IgD-negative memory B cell (primary cell): ENCODE data around the gene SLC9A4. TPM values are rescaled to one million over a fixed set of nuclear protein-coding genes. Genes with fewer than 3 reads are reported as not detected.

ENCODE experiments used
- H3K27ac Mint-ChIP-seq, 3 donors: one replicate each; pipeline ENCODE4 v1.8.0; 2020 to 2022; ENCODE audit warnings: mild to moderate bottlenecking in 3 of 3, mixed read lengths in 3 of 3, moderate library complexity in 1 of 3
- H3K27me3 Mint-ChIP-seq: one replicate; pipeline ENCODE4 v1.8.0; 2021; ENCODE audit warnings: mixed read lengths
- H3K36me3 Mint-ChIP-seq: one replicate; pipeline ENCODE4 v1.8.0; 2020; ENCODE audit warnings: mild to moderate bottlenecking, mixed read lengths
- H3K4me1 Mint-ChIP-seq, 3 donors: one replicate each; pipeline ENCODE4 v1.8.0; 2020 to 2022; ENCODE audit warnings: mixed read lengths in 3 of 3, mild to moderate bottlenecking in 1 of 3
- H3K4me3 Mint-ChIP-seq, 4 donors: one replicate each; pipeline ENCODE4 v1.8.0; 2020 to 2022; ENCODE audit warnings: mild to moderate bottlenecking in 4 of 4, mixed read lengths in 4 of 4, moderate library complexity in 3 of 4
- H3K9me3 Mint-ChIP-seq, 3 donors: one replicate each; pipeline ENCODE4 v1.8.0; 2020 to 2021; ENCODE audit warnings: mixed read lengths in 3 of 3, mild to moderate bottlenecking in 1 of 3
- polyA plus RNA-seq: library from polyadenylated mRNA; unstranded; fragments of 300-500 nt; fragmentation: Illumina TruSeq; gene quantifications from one replicate; pipeline ENCODE4 v1.2.3, GENCODE V29; 2021

The SLC9A4 gene
- polyA plus RNA-seq, 1 donor from 2014 or later: not detected

- no peaks in the 10 kb centered on the region for H3K4me1 Mint-ChIP-seq
- no peak overlapping the region for H3K4me3 Mint-ChIP-seq
- peaks cover 6% of the 10 kb centered on the region for H3K27me3 Mint-ChIP-seq
- no peaks in the 10 kb centered on the region for H3K36me3 Mint-ChIP-seq
- no peak overlapping the region for H3K27ac Mint-ChIP-seq
- no peaks in the 10 kb centered on the region for H3K9me3 Mint-ChIP-seq
These were observed 29.6 kb downstream of the SLC9A4 start for GRCh38 chr2:102502576-102502975.

- Mint-ChIP-seq H3K4me1 (peaks cover 8 to 12% (median 10%) of the 10 kb centered on the region in 3 donors), H3K4me3 (no peak overlapping the region), H3K27ac (no peak overlapping the region), H3K27me3 (peaks cover 7% of the 10 kb centered on the region), H3K36me3 (no peaks in the 10 kb centered on the region), H3K9me3 (no peaks in the 10 kb centered on the region)
These were observed 31.8 kb downstream of the SLC9A4 start for GRCh38 chr2:102504833-102505232.

GRCh38 chr2:102505290-102505689, 32.3 kb downstream of the SLC9A4 start:
- H3K27me3 Mint-ChIP-seq: peaks cover 7% of the 10 kb centered on the region
- no peak overlapping the region for H3K27ac Mint-ChIP-seq
- H3K36me3 Mint-ChIP-seq: no peaks in the 10 kb centered on the region
- H3K9me3 Mint-ChIP-seq: no peaks in the 10 kb centered on the region
- no peak overlapping the region for H3K4me3 Mint-ChIP-seq
- H3K4me1 Mint-ChIP-seq: peaks cover 8 to 14% (median 12%) of the 10 kb centered on the region in 3 donors

- no peaks in the 10 kb centered on the region for H3K9me3 Mint-ChIP-seq
- H3K36me3 Mint-ChIP-seq: no peaks in the 10 kb centered on the region
- H3K4me3 Mint-ChIP-seq: no peak overlapping the region
- peaks cover 8 to 14% (median 12%) of the 10 kb centered on the region in 3 donors for H3K4me1 Mint-ChIP-seq
- no peak overlapping the region for H3K27ac Mint-ChIP-seq
- H3K27me3 Mint-ChIP-seq: peaks cover 7% of the 10 kb centered on the region
These were observed 33.7 kb downstream of the SLC9A4 start for GRCh38 chr2:102506743-102507142.

- Mint-ChIP-seq H3K4me1 (peaks cover 8 to 14% (median 12%) of the 10 kb centered on the region in 3 donors), H3K4me3 (no peak overlapping the region), H3K36me3 (no peaks in the 10 kb centered on the region), H3K27me3 (peaks cover 17% of the 10 kb centered on the region), H3K27ac (no peak overlapping the region), H3K9me3 (no peaks in the 10 kb centered on the region)
These were observed 35.8 kb downstream of the SLC9A4 start for GRCh38 chr2:102508863-102509262.

- Mint-ChIP-seq H3K27me3 (peaks cover 15% of the 10 kb centered on the region), H3K27ac (no peak overlapping the region), H3K4me1 (peaks cover 8 to 14% (median 12%) of the 10 kb centered on the region in 3 donors), H3K9me3 (no peaks in the 10 kb centered on the region), H3K36me3 (no peaks in the 10 kb centered on the region), H3K4me3 (peak overlapping the region in 1 of 4 donors; percentile 7)
These were observed 36.7 kb downstream of the SLC9A4 start for GRCh38 chr2:102509749-102510148.

- Mint-ChIP-seq H3K4me1 (peaks cover 8 to 14% (median 12%) of the 10 kb centered on the region in 3 donors), H3K27me3 (peaks cover 15% of the 10 kb centered on the region), H3K9me3 (no peaks in the 10 kb centered on the region), H3K36me3 (no peaks in the 10 kb centered on the region), H3K27ac (no peak overlapping the region), H3K4me3 (no peak overlapping the region)
These were observed 38.0 kb downstream of the SLC9A4 start for GRCh38 chr2:102510791-102511575.

GRCh38 chr2:102512161-102512560, 39.1 kb downstream of the SLC9A4 start:
- no peaks in the 10 kb centered on the region for H3K36me3 Mint-ChIP-seq
- no peak overlapping the region for H3K4me3 Mint-ChIP-seq
- H3K4me1 Mint-ChIP-seq: peaks cover 8 to 14% (median 12%) of the 10 kb centered on the region in 3 donors
- no peaks in the 10 kb centered on the region for H3K9me3 Mint-ChIP-seq
- H3K27ac Mint-ChIP-seq: no peak overlapping the region
- peaks cover 13% of the 10 kb centered on the region for H3K27me3 Mint-ChIP-seq

- no peaks in the 10 kb centered on the region for H3K9me3 Mint-ChIP-seq
- H3K27me3 Mint-ChIP-seq: peaks cover 13% of the 10 kb centered on the region
These were observed 40.4 kb downstream of the SLC9A4 start for GRCh38 chr2:102513355-102513939.

GRCh38 chr2:102514061-102514785, 41.2 kb downstream of the SLC9A4 start:
- peaks cover 13% of the 10 kb centered on the region for H3K27me3 Mint-ChIP-seq
- peak overlapping the region in 1 of 3 donors; percentile 4 for H3K27ac Mint-ChIP-seq
- H3K36me3 Mint-ChIP-seq: no peaks in the 10 kb centered on the region
- H3K9me3 Mint-ChIP-seq: no peaks in the 10 kb centered on the region
- H3K4me3 Mint-ChIP-seq: no peak overlapping the region
- peaks cover 6 to 8% (median 8%) of the 10 kb centered on the region in 3 donors for H3K4me1 Mint-ChIP-seq

More at GRCh38 chr2:102513355-102513939, 40.4 kb downstream of the SLC9A4 start:
- Mint-ChIP-seq H3K4me3 (no peak overlapping the region), H3K27ac (no peak overlapping the region), H3K36me3 (no peaks in the 10 kb centered on the region), H3K4me1 (peaks cover 8 to 14% (median 12%) of the 10 kb centered on the region in 3 donors)

GRCh38 chr2:102515851-102516250, 42.8 kb downstream of the SLC9A4 start:
- H3K27ac Mint-ChIP-seq: no peak overlapping the region
- H3K4me3 Mint-ChIP-seq: no peak overlapping the region
- peaks cover 10% of the 10 kb centered on the region for H3K27me3 Mint-ChIP-seq
- no peaks in the 10 kb centered on the region for H3K9me3 Mint-ChIP-seq
- no peaks in the 10 kb centered on the region for H3K36me3 Mint-ChIP-seq
- no peaks in the 10 kb centered on the region for H3K4me1 Mint-ChIP-seq

GRCh38 chr2:102518170-102518569, 45.1 kb downstream of the SLC9A4 start:
- Mint-ChIP-seq H3K27ac (no peak overlapping the region), H3K36me3 (no peaks in the 10 kb centered on the region), H3K4me3 (no peak overlapping the region), H3K4me1 (no peaks in the 10 kb centered on the region), H3K9me3 (peaks cover 0 to 3% (median 0%) of the 10 kb centered on the region in 3 donors), H3K27me3 (no peaks in the 10 kb centered on the region)

- Mint-ChIP-seq H3K9me3 (peaks cover 0 to 3% (median 0%) of the 10 kb centered on the region in 3 donors), H3K4me3 (no peak overlapping the region), H3K36me3 (no peaks in the 10 kb centered on the region), H3K4me1 (no peaks in the 10 kb centered on the region), H3K27me3 (no peaks in the 10 kb centered on the region), H3K27ac (no peak overlapping the region)
These were observed 47.0 kb downstream of the SLC9A4 start for GRCh38 chr2:102520009-102520408.

GRCh38 chr2:102520801-102521200, 47.8 kb downstream of the SLC9A4 start:
- H3K4me3 Mint-ChIP-seq: no peak overlapping the region
- no peaks in the 10 kb centered on the region for H3K36me3 Mint-ChIP-seq
- H3K27me3 Mint-ChIP-seq: no peaks in the 10 kb centered on the region
- H3K27ac Mint-ChIP-seq: no peak overlapping the region
- peaks cover 0 to 3% (median 0%) of the 10 kb centered on the region in 3 donors for H3K9me3 Mint-ChIP-seq
- no peaks in the 10 kb centered on the region for H3K4me1 Mint-ChIP-seq

- Mint-ChIP-seq H3K27ac (no peak overlapping the region), H3K9me3 (peaks cover 0 to 3% (median 0%) of the 10 kb centered on the region in 3 donors), H3K36me3 (no peaks in the 10 kb centered on the region), H3K27me3 (no peaks in the 10 kb centered on the region), H3K4me1 (no peaks in the 10 kb centered on the region), H3K4me3 (no peak overlapping the region)
These were observed 49.1 kb downstream of the SLC9A4 start for GRCh38 chr2:102522162-102522561.
